Renal pelvis (tissue), 3 donors: ENCODE results near the gene HSPB2. TPM values are rescaled to one million over a fixed set of nuclear protein-coding genes. Genes with fewer than 3 reads are reported as not detected.

Experiments used
- polyA plus RNA-seq, 3 donors: library from polyadenylated mRNA; unstranded; fragments of 120-200 nt; gene quantifications; one replicate each; pipeline ENCODE4 v1.2.1, GENCODE V29; 2013; ENCODE audit not compliant: insufficient read length in 3 of 3

Gene HSPB2
- polyA plus RNA-seq, 3 donors: 1.9 to 3.3 (median 2.3) TPM

Other genes with a start within 250 kb of the HSPB2 start
- 10 to 100 TPM; 18.0 to 30.6 (median 20.7) TPM for gene PPP2R1B, start 146.3 kb upstream of the HSPB2 start, polyA plus RNA-seq
- 10 to 100 TPM; 41.8 to 50.8 (median 46.3) TPM for gene ALG9, start 41.2 kb upstream of the HSPB2 start, polyA plus RNA-seq
- gene FDXACB1, start 33.6 kb upstream of the HSPB2 start, polyA plus RNA-seq: 1 to 10 TPM; 4.8 to 6.0 (median 5.8) TPM
- 10 to 100 TPM; 41.1 to 48.6 (median 43.5) TPM for gene CFAP68, start 33.2 kb upstream of the HSPB2 start, polyA plus RNA-seq
- 10 to 100 TPM; 48.6 to 75.2 (median 50.1) TPM for gene CRYAB, start 964 bp upstream of the HSPB2 start, polyA plus RNA-seq
- gene C11orf52, start 6.2 kb downstream of the HSPB2 start, polyA plus RNA-seq: 10 to 100 TPM; 10.9 to 11.4 (median 10.9) TPM
- gene DIXDC1, start 24.6 kb downstream of the HSPB2 start, polyA plus RNA-seq: 10 to 100 TPM; 16.9 to 20.9 (median 20.0) TPM
- gene DLAT, start 112.7 kb downstream of the HSPB2 start, polyA plus RNA-seq: 10 to 100 TPM; 45.8 to 50.1 (median 48.3) TPM
- 10 to 100 TPM in 2 of 3 donors, 1 to 10 TPM in 1; 7.9 to 13.2 (median 12.8) TPM for gene PIH1D2, start 161.3 kb downstream of the HSPB2 start, polyA plus RNA-seq
- 10 to 100 TPM; 49.4 to 60.6 (median 54.4) TPM for gene NKAPD1, start 161.6 kb downstream of the HSPB2 start, polyA plus RNA-seq
- gene TIMM8B, start 174.0 kb downstream of the HSPB2 start, polyA plus RNA-seq: 10 to 100 TPM; 67.4 to 86.2 (median 74.2) TPM
- gene SDHD, start 174.1 kb downstream of the HSPB2 start, polyA plus RNA-seq: 100 to 1,000 TPM; 180 to 186 (median 185) TPM